Measurements from ENCODE around the gene GIT2.

DNA sequence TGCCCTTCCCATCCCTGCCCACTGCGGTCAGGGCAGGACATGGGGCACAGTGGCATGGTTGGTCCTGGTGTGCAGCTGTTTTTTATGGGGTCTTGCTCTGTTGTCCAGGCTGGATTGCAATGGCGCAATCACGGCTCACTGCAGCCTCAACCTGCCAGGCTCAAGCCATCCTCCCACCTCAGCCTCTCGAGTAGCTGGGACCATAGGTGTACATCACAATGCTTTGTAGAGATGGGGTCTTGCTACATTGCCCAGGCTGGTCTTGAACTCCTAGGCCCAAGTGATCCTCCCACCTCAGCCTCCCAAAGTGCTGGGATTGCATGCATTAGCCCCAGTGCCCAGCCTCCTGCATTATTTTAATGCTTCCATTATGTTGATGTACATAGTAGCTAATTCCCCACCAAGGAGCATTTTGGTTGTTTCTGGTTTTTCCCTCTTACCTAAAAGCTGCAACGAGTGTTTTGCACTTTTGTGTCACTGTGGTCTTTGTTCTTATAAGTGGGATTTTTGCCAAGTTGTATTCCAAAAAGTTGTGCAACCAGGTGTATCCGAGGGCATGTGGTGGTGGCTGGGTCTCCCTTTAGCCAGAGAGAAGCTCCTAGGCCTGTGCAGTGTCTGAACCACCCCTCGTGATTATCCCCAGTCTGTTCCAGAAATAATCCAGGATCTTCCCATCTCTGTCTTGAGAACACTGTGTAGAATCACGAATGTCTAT, 85.8 kb downstream of the GIT2 start:
- TF ChIP-seq, protein P1, sequence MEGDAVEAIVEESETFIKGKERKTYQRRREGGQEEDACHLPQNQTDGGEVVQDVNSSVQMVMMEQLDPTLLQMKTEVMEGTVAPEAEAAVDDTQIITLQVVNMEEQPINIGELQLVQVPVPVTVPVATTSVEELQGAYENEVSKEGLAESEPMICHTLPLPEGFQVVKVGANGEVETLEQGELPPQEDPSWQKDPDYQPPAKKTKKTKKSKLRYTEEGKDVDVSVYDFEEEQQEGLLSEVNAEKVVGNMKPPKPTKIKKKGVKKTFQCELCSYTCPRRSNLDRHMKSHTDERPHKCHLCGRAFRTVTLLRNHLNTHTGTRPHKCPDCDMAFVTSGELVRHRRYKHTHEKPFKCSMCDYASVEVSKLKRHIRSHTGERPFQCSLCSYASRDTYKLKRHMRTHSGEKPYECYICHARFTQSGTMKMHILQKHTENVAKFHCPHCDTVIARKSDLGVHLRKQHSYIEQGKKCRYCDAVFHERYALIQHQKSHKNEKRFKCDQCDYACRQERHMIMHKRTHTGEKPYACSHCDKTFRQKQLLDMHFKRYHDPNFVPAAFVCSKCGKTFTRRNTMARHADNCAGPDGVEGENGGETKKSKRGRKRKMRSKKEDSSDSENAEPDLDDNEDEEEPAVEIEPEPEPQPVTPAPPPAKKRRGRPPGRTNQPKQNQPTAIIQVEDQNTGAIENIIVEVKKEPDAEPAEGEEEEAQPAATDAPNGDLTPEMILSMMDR (IDR thresholded peaks at IDR 0.05; ENCODE audit: borderline replicate concordance, extremely low read depth, low read length, poor library complexity, severe bottlenecking), result no peak
- TF ChIP-seq EZH2 (IDR thresholded peaks at IDR 0.05; ENCODE audit: borderline replicate concordance, low read depth, low read length, severe bottlenecking), result no peak
